Tongue (tissue), 2 donors: ENCODE results near the gene SYNDIG1L. TPM values are rescaled to one million over a fixed set of nuclear protein-coding genes. Genes with fewer than 3 reads are reported as not detected.

ENCODE experiments used
- DNase-seq: peaks from one replicate; pipeline ENCODE4 v3.0.0-alpha.2; 2015
- total RNA-seq: library from RNA; depleted of rRNA; stranded (reverse); fragments of >200 nt; gene quantifications from one replicate; pipeline ENCODE4 v1.2.3, GENCODE V29; 2014

The SYNDIG1L gene
- total RNA-seq, 1 donor from 2014 or later: not detected

GRCh38 chr14:74358176-74358829, 67.7 kb downstream of the SYNDIG1L start:
- DNase-seq: no peak

DNA sequence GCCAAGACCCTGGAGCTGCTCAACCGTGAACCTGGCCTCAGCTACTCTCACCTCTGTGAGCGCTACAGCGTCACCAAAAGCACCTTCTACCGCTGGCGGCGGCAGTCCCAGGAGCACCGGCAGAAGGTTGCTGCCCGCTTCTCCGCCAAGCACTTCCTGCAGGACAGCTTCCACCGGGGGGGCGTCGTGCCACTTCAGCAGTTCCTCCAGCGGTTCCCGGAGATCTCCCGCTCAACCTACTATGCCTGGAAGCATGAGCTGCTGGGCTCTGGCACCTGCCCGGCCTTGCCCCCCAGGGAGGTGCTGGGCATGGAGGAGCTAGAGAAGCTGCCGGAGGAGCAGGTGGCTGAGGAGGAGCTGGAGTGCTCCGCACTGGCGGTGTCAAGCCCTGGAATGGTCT, 68.4 kb downstream of the SYNDIG1L start:
- no peak for DNase-seq

DNA sequence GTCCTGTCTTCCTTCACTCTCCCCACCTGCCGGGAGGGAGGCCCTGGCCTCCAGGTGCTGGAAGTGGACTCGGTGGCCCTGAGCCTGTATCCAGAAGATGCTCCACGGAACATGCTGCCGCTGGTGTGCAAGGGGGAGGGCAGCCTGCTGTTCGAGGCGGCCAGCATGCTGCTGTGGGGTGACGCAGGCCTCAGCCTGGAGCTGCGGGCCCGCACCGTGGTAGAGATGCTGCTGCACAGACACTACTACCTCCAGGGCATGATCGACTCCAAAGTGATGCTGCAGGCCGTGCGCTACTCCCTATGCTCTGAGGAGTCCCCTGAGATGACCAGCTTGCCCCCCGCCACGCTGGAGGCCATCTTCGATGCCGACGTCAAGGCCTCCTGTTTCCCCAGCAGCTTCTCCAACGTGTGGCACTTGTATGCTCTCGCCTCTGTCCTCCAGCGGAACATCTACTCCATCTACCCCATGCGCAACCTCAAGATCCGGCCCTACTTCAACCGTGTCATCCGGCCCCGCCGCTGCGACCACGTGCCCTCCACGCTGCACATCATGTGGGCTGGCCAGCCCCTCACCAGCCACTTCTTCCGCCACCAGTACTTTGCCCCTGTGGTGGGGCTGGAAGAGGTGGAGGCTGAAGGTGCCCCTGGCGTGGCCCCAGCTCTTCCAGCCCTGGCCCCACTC, 69.0 kb downstream of the SYNDIG1L start:
- DNase-seq: no peak

Other genes starting within 250 kb of the SYNDIG1L start
- not detected for gene VSX2, start 186.8 kb downstream of the SYNDIG1L start, total RNA-seq
- 29.0 TPM for gene ABCD4, start 123.3 kb downstream of the SYNDIG1L start, total RNA-seq
- not detected for gene VRTN, start 77.7 kb downstream of the SYNDIG1L start, total RNA-seq
- 67.7 TPM for gene NPC2, start 67.1 kb upstream of the SYNDIG1L start, total RNA-seq
- 14.8 TPM for gene ISCA2, start 67.6 kb upstream of the SYNDIG1L start, total RNA-seq
- gene LTBP2, start 186.0 kb upstream of the SYNDIG1L start, total RNA-seq: 29.1 TPM